Measurements from ENCODE around the gene SELENOH.

- TF ChIP-seq CTCF (IDR thresholded peaks at IDR 0.05; ENCODE audit: poor library complexity) (no peak), EZH2 (IDR thresholded peaks at IDR 0.05; ENCODE audit: borderline replicate concordance) (no peak), EZH2phosphoT487 (IDR thresholded peaks at IDR 0.05; ENCODE audit: low read depth, severe bottlenecking, unreplicated experiment) (no peak)
Observed at GRCh38 chr11:57700425-57700824, 40.9 kb upstream of the SELENOH start.

All from hepatocyte (in vitro differentiated cells).